Measurements from ENCODE around the gene OAS3.

- TF ChIP-seq EZH2phosphoT487 (IDR thresholded peaks at IDR 0.05; ENCODE audit: insufficient read depth, low read depth) (no peak), EZH2 (IDR thresholded peaks at IDR 0.05; ENCODE audit: insufficient read depth, poor library complexity, severe bottlenecking) (no peak)
These were observed 67.9 kb downstream of the OAS3 start for GRCh38 chr12:113006206-113006605.

All from GM23248 (cell line).